GM23338 (cell line): ENCODE data around the gene SBSN. TPM values are rescaled to one million over a fixed set of nuclear protein-coding genes. Genes with fewer than 3 reads are reported as not detected.

Source experiments
- ATAC-seq: fragments of 200-7000 bp; cut with Tn5 transposase; 3 replicates; pipeline ENCODE4 v1.9.1; 2020
- DNase-seq: peaks from one replicate; pipeline ENCODE4 v3.0.0-alpha.2; 2015; ENCODE audit warnings: low spot score
- H2AFZ ChIP-seq: fragments of 200-600 bp; sonication (generic); 2 replicates; pipeline ENCODE4 v1.8.0; 2016; ENCODE audit warnings: antibody characterized with exemption, mild to moderate bottlenecking, moderate library complexity
- H3F3A ChIP-seq: fragments of 200-600 bp; sonication (generic); replicated peaks from 2 replicates; pipeline ENCODE4 v1.8.0; 2017; ENCODE audit warnings: antibody characterized with exemption, mixed run types, low read depth
- H3K27ac ChIP-seq: fragments of 200-600 bp; sonication (generic); 2 replicates; pipeline ENCODE4 v1.6.1; 2016; ENCODE audit warnings: low read depth
- H3K27me3 ChIP-seq: fragments of 200-600 bp; sonication (generic); 2 replicates; pipeline ENCODE4 v1.8.0; 2016; ENCODE audit warnings: mild to moderate bottlenecking, mixed run types, moderate library complexity; ENCODE audit not compliant: insufficient read depth
- H3K36me3 ChIP-seq: fragments of 200-600 bp; sonication (generic); 2 replicates; pipeline ENCODE4 v1.8.0; 2016; ENCODE audit warnings: mild to moderate bottlenecking; ENCODE audit not compliant: insufficient read depth
- H3K4me1 ChIP-seq: fragments of 200-600 bp; sonication (generic); 2 replicates; pipeline ENCODE4 v1.8.0; 2016; ENCODE audit warnings: mild to moderate bottlenecking, moderate library complexity; ENCODE audit not compliant: insufficient read depth
- H3K4me2 ChIP-seq: fragments of 200-600 bp; sonication (generic); 2 replicates; pipeline ENCODE4 v1.7.1; 2017; ENCODE audit warnings: mixed run types
- H3K4me3 ChIP-seq: fragments of 200-600 bp; sonication (generic); 2 replicates; pipeline ENCODE4 v1.6.1; 2016; ENCODE audit warnings: mixed run types
- H3K79me2 ChIP-seq: fragments of 200-600 bp; sonication (generic); replicated peaks from 2 replicates; pipeline ENCODE4 v1.8.0; 2017; ENCODE audit warnings: mild to moderate bottlenecking; ENCODE audit not compliant: insufficient read depth
- H3K9me2 ChIP-seq: fragments of 200-600 bp; sonication (generic); 2 replicates; pipeline ENCODE4 v1.8.0; 2017; ENCODE audit not compliant: insufficient read depth
- H4K20me1 ChIP-seq: fragments of 200-600 bp; sonication (generic); replicated peaks from 2 replicates; pipeline ENCODE4 v1.8.0; 2017; ENCODE audit warnings: mild to moderate bottlenecking; ENCODE audit not compliant: insufficient read depth
- H3K27ac Mint-ChIP-seq: 2 replicates; pipeline ENCODE4 v1.8.0; 2020; ENCODE audit warnings: inconsistent platforms, mild to moderate bottlenecking, moderate library complexity, mixed read lengths
- H3K27me3 Mint-ChIP-seq: 3 replicates; pipeline ENCODE4 v1.8.0; 2022; ENCODE audit warnings: low read depth, mild to moderate bottlenecking, moderate library complexity, mixed read lengths, inconsistent platforms; ENCODE audit not compliant: insufficient read depth, poor library complexity
- H3K36me3 Mint-ChIP-seq: 3 replicates; pipeline ENCODE4 v1.8.0; 2021; ENCODE audit warnings: low read depth, mild to moderate bottlenecking, inconsistent platforms, moderate library complexity, mixed read lengths
- H3K4me1 Mint-ChIP-seq: 3 replicates; pipeline ENCODE4 v1.8.0; 2020; ENCODE audit warnings: mild to moderate bottlenecking, inconsistent platforms, mixed read lengths
- H3K4me3 Mint-ChIP-seq: 3 replicates; pipeline ENCODE4 v1.8.0; 2021; ENCODE audit warnings: moderate library complexity, mild to moderate bottlenecking, inconsistent platforms, mixed read lengths
- H3K9me3 Mint-ChIP-seq: 3 replicates; pipeline ENCODE4 v1.8.0; 2020; ENCODE audit warnings: moderate library complexity, mild to moderate bottlenecking, inconsistent platforms, mixed read lengths
- CREB1 ChIP-seq: fragments of 250-450 bp; sonication (Bioruptor Pico); IDR thresholded peaks from 2 replicates; pipeline ENCODE4 v1.5.0; 2020; ENCODE audit warnings: low read depth, mild to moderate bottlenecking, moderate library complexity
- CTCF ChIP-seq, 2 experiments: fragments of 200-600 bp in 1 of 2; sonication (generic) in 1 of 2; conservative IDR thresholded peaks; 2 replicates each; pipeline versions ENCODE4 v1.5.1 to v1.6.1; 2016 to 2017; ENCODE audit warnings: antibody characterized with exemption in 2 of 2, low read depth in 2 of 2, mild to moderate bottlenecking in 2 of 2, moderate library complexity in 1 of 2
- ETS1 ChIP-seq: IDR thresholded peaks from 2 replicates; pipeline ENCODE4 v1.6.1; 2016; ENCODE audit warnings: antibody characterized with exemption
- EZH2 ChIP-seq: fragments of 200-600 bp; sonication (generic); IDR thresholded peaks from one replicate; pipeline ENCODE4 v1.8.0; 2017; ENCODE audit warnings: antibody characterized with exemption, mild to moderate bottlenecking, low read depth; ENCODE audit not compliant: unreplicated experiment
- EZH2phosphoT487 ChIP-seq: fragments of 200-600 bp; sonication (generic); IDR thresholded peaks from one replicate; pipeline ENCODE4 v1.8.1; 2018; ENCODE audit warnings: antibody characterized with exemption; ENCODE audit not compliant: unreplicated experiment
- NANOG ChIP-seq: IDR thresholded peaks from 2 replicates; pipeline ENCODE4 v1.6.1; 2016; ENCODE audit warnings: antibody characterized with exemption, borderline replicate concordance
- POLR2AphosphoS5 ChIP-seq: IDR thresholded peaks from 2 replicates; pipeline ENCODE4 v1.6.1; 2016; ENCODE audit warnings: antibody characterized with exemption, low read depth
- REST ChIP-seq: IDR thresholded peaks from one replicate; pipeline ENCODE4 v1.6.1; 2018; ENCODE audit warnings: antibody characterized with exemption; ENCODE audit not compliant: unreplicated experiment
- STAT1 ChIP-seq: IDR thresholded peaks from one replicate; pipeline ENCODE4 v1.6.1; 2016; ENCODE audit warnings: antibody characterized with exemption; ENCODE audit not compliant: unreplicated experiment
- ZNF331 ChIP-seq: fragments of 250-450 bp; sonication (Bioruptor Pico); IDR thresholded peaks from 2 replicates; pipeline ENCODE4 v1.5.0; 2020; ENCODE audit warnings: low read depth, mild to moderate bottlenecking, moderate library complexity
- polyA plus RNA-seq: library from polyadenylated mRNA; unstranded; fragments of >200 nt; fragmentation: Nextera tagmentation; extraction: Ambion mirVana; gene quantifications from 2 replicates; pipeline ENCODE4 v1.2.1, GENCODE V29; 2016
- total RNA-seq: library from RNA; depleted of rRNA; stranded (reverse); fragments of >200 nt; shearing (Covaris generic); gene quantifications from 2 replicates; pipeline ENCODE4 v1.2.3, GENCODE V29; 2014

SBSN gene
- total and polyA plus RNA-seq, 2 experiments from 2014 or later: 0.39 TPM; not detected in 1

GRCh38 chr19:35509018-35509652 lies 19.0 kb downstream of the SBSN start:
- DNase-seq (peak; percentile 78), ATAC-seq (peak; percentile 53)
- no peak for TF ChIP-seq ZNF331
- peak; percentile 39 for TF ChIP-seq POLR2AphosphoS5
- no peak for TF ChIP-seq EZH2

GRCh38 chr19:35508129-35508528 lies 20.0 kb downstream of the SBSN start:
- H3K4me2 ChIP-seq: peak overlapping the region; percentile 98
- H3K36me3 ChIP-seq: peaks cover 36% of the 10 kb centered on the region
- DNase-seq: no peak
- peak overlapping the region; percentile 87 for H3K4me3 ChIP-seq
- peaks cover 2% of the 10 kb centered on the region; the same call in 1 of the 2 replicates for H3K27me3 ChIP-seq
- H3K9me3 Mint-ChIP-seq: no peaks in the 10 kb centered on the region; the same call in 2 of the 3 replicates
- peaks cover 20% of the 10 kb centered on the region for H3K4me1 Mint-ChIP-seq
- no peaks in the 10 kb centered on the region for H3K9me2 ChIP-seq
- no peak overlapping the region for H2AFZ ChIP-seq
- peaks cover 17% of the 10 kb centered on the region for H3K27me3 Mint-ChIP-seq
- ATAC-seq: no peak
- peaks cover 33% of the 10 kb centered on the region for H3K79me2 ChIP-seq
- peaks cover 56% of the 10 kb centered on the region for H3K36me3 Mint-ChIP-seq
- H3K4me1 ChIP-seq: peaks cover 11% of the 10 kb centered on the region
- 0 out of 2 replicates have a peak, but pooled peaks cover 3% of the 10 kb centered on the region for H3F3A ChIP-seq
- no peak overlapping the region for H3K27ac ChIP-seq
- TF ChIP-seq NANOG (no peak), ZNF331 (no peak), STAT1 (no peak), REST (no peak), ETS1 (no peak), POLR2AphosphoS5 (no peak), CREB1 (no peak), EZH2 (no peak), EZH2phosphoT487 (no peak), CTCF (conservative IDR thresholded peaks at IDR 0.05; ENCODE audit: low read depth in 2 of 2) (no peak)
- peaks cover 18% of the 10 kb centered on the region for H4K20me1 ChIP-seq
- no peak overlapping the region for H3K27ac Mint-ChIP-seq
- H3K4me3 Mint-ChIP-seq: peak overlapping the region; percentile 97

More at GRCh38 chr19:35509018-35509652, 19.0 kb downstream of the SBSN start:
- H3K27me3 ChIP-seq: peaks cover 2% of the 10 kb centered on the region; the same call in 1 of the 2 replicates
- peak overlapping the region; percentile 98 for H3K4me2 ChIP-seq
- peaks cover 13% of the 10 kb centered on the region for H3K27me3 Mint-ChIP-seq
- H3K79me2 ChIP-seq: peaks cover 33% of the 10 kb centered on the region
- no peaks in the 10 kb centered on the region; the same call in 2 of the 3 replicates for H3K9me3 Mint-ChIP-seq
- H3K4me1 ChIP-seq: peaks cover 20% of the 10 kb centered on the region
- H3K9me2 ChIP-seq: no peaks in the 10 kb centered on the region
- H3K36me3 ChIP-seq: peaks cover 33% of the 10 kb centered on the region
- no peak overlapping the region; the same call in 1 of the 2 replicates for H2AFZ ChIP-seq
- H3K27ac Mint-ChIP-seq: peak overlapping the region; percentile 99
- H4K20me1 ChIP-seq: peaks cover 12% of the 10 kb centered on the region
- peak overlapping the region; percentile 87 for H3K4me3 ChIP-seq
- peak overlapping the region; percentile 93 for H3K27ac ChIP-seq
- H3K4me3 Mint-ChIP-seq: peak overlapping the region; percentile 97
- H3K36me3 Mint-ChIP-seq: peaks cover 49% of the 10 kb centered on the region
- H3K4me1 Mint-ChIP-seq: peaks cover 29% of the 10 kb centered on the region
- H3F3A ChIP-seq: 0 out of 2 replicates have a peak, but pooled peaks cover 3% of the 10 kb centered on the region
